Measurements from ENCODE around the gene TDRD9.

TDRD9 gene

DNA sequence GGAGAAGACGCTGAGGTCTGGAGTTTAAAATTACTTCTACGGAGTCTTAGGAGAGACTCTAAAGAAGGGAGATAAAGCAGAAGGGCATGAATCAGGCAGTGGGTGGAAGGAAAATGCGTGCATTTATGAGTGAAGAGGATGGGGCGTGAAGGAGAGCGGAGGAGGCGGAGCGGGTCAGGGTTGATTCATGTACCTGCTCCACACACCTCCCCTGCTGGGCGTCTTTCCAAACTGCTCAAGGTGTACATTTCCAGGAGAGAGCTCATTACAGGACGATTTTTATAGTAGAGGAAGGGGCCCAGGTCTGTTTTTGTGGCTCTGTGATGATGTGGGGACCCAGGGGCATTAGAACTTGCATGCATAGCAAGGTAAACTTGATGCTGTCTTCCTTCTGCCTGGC is 92.2 kb downstream of the TDRD9 start:
- no peak overlapping the region for H3K27ac ChIP-seq
- H3K4me3 ChIP-seq (ENCODE audit: low read depth, low read length): no peak overlapping the region
- no peaks in the 10 kb centered on the region for H3K27me3 ChIP-seq (replicated peaks)
- no peaks in the 10 kb centered on the region for H3K36me3 ChIP-seq (replicated peaks)
- TF ChIP-seq, protein P1, sequence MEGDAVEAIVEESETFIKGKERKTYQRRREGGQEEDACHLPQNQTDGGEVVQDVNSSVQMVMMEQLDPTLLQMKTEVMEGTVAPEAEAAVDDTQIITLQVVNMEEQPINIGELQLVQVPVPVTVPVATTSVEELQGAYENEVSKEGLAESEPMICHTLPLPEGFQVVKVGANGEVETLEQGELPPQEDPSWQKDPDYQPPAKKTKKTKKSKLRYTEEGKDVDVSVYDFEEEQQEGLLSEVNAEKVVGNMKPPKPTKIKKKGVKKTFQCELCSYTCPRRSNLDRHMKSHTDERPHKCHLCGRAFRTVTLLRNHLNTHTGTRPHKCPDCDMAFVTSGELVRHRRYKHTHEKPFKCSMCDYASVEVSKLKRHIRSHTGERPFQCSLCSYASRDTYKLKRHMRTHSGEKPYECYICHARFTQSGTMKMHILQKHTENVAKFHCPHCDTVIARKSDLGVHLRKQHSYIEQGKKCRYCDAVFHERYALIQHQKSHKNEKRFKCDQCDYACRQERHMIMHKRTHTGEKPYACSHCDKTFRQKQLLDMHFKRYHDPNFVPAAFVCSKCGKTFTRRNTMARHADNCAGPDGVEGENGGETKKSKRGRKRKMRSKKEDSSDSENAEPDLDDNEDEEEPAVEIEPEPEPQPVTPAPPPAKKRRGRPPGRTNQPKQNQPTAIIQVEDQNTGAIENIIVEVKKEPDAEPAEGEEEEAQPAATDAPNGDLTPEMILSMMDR (IDR thresholded peaks at IDR 0.05; ENCODE audit: low read depth, low read length, missing control alignments): no peak
- no peak for DNase-seq
- in situ Hi-C loops (cut with HindIII; ENCODE audit: low pct_ligation_motif_present, low sequenced_read_pairs): no loop called here

DNA sequence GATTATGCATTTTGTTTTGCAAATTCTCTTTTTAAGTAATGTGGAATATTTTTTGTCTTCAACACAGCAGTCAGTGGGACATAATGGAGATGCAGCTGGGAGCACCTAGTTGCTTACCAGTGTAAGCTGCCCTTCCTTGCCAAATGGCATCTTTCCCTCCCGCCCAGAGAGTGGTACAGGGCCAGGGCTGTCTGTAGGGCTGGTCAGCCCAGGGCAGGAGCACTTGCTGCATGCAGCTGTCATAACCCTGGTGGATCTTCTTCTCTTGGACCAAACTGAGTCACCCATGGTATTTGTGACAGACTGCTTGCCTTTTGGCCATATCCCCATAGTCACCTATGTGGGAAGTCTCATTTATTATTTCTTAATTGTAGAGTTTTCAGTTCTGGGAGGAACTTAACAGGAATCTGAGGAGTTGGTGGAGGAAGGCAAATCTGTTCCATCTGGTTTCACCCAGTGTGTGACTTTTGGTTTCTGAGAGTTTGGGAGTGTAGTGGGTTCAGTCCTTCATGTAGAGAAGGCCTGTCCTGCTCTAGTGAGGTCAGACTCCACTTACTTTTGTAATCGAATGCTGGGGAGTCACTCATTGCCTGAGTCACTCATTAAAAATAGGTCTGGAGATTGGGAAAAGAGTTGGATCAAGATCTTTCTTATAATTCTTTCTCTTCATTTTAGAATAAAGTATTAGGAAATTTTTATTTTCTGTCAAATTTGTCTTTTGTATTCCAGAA is 95.2 kb downstream of the TDRD9 start:
- in situ Hi-C loops (cut with HindIII; ENCODE audit: low pct_ligation_motif_present, low sequenced_read_pairs): no loop called here
- Histone ChIP-seq H3K27me3 (replicated peaks) (no peaks in the 10 kb centered on the region), H3K4me3 (ENCODE audit: low read depth, low read length) (no peak overlapping the region), H3K36me3 (replicated peaks) (no peaks in the 10 kb centered on the region), H3K27ac (no peak overlapping the region)
- DNase-seq: no peak
- TF ChIP-seq, protein P1 (IDR thresholded peaks at IDR 0.05; ENCODE audit: low read depth, low read length, missing control alignments): no peak

DNA sequence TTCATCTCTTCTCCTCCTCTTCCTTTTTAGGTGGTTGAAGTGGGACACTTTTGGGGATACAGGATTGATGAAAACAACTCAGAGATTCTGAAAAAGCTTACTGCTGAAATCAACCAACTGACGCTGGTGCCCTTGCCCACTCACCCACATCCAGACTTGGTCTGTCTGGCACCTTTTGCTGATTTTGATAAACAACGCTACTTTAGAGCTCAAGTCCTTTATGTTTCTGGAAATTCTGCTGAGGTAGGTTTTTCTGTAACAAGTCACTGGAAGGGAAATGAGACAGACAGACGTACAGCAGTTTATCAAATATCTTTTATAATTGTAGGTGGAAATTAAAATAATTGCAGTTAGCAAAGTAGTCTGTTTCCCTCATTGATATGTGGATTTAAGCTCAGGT is 97.3 kb downstream of the TDRD9 start:
- Histone ChIP-seq H3K27ac (no peak overlapping the region), H3K36me3 (replicated peaks) (no peaks in the 10 kb centered on the region), H3K4me3 (ENCODE audit: low read depth, low read length) (no peak overlapping the region), H3K27me3 (replicated peaks) (no peaks in the 10 kb centered on the region)
- no peak for DNase-seq
- in situ Hi-C loops (cut with HindIII; ENCODE audit: low pct_ligation_motif_present, low sequenced_read_pairs): no loop called here
- TF ChIP-seq, protein P1 (IDR thresholded peaks at IDR 0.05; ENCODE audit: low read depth, low read length, missing control alignments): no peak

DNA sequence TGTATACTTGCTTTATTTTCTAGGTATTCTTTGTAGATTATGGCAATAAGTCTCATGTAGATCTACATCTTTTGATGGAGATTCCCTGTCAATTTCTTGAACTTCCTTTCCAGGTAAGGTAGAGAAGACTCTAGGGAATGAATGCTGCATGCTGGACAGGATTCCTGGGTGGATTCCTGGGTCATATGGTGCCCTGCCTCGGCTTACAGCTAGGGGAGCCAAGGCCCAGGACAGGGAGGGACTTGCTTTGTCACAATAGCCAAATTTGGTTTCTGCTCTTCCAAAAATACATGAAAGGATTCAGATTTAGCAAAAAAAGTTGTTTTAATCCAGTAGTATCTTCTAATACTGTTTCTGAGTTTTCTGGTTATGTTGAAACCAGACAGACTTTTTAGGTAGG is 97.8 kb downstream of the TDRD9 start:
- TF ChIP-seq, protein P1 (IDR thresholded peaks at IDR 0.05; ENCODE audit: low read depth, low read length, missing control alignments): peak; percentile 12
- no peak overlapping the region for H3K4me3 ChIP-seq (ENCODE audit: low read depth, low read length)
- DNase-seq: no peak
- no peaks in the 10 kb centered on the region for H3K36me3 ChIP-seq (replicated peaks)
- H3K27ac ChIP-seq: no peak overlapping the region
- in situ Hi-C loops (cut with HindIII; ENCODE audit: low pct_ligation_motif_present, low sequenced_read_pairs): no loop called here
- no peaks in the 10 kb centered on the region for H3K27me3 ChIP-seq (replicated peaks)

DNA sequence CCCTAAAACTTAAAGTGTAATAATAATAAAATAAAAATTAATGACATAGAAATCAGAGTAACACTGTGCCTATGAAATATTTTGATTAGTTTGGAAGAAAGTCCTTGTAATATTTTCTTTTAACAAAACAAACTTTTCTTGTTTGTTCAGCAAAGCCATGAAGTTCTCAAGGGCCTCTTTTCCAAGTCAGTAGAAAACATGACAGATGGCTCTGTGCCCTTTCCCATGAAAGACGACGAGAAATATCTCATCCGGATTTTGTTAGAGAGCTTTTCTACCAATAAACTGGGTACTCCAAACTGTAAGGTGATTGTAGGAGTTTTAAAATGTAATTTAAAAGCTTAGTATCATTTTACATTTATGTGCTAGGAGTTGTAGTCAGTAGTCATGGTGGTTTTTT is 102.7 kb downstream of the TDRD9 start:
- TF ChIP-seq, protein P1 (IDR thresholded peaks at IDR 0.05; ENCODE audit: low read depth, low read length, missing control alignments): no peak
- in situ Hi-C loops (cut with HindIII; ENCODE audit: low pct_ligation_motif_present, low sequenced_read_pairs): no loop called here
- Histone ChIP-seq H3K36me3 (replicated peaks) (no peaks in the 10 kb centered on the region), H3K4me3 (ENCODE audit: low read depth, low read length) (no peak overlapping the region), H3K27ac (no peak overlapping the region), H3K27me3 (replicated peaks) (no peaks in the 10 kb centered on the region)
- no peak for DNase-seq

DNA sequence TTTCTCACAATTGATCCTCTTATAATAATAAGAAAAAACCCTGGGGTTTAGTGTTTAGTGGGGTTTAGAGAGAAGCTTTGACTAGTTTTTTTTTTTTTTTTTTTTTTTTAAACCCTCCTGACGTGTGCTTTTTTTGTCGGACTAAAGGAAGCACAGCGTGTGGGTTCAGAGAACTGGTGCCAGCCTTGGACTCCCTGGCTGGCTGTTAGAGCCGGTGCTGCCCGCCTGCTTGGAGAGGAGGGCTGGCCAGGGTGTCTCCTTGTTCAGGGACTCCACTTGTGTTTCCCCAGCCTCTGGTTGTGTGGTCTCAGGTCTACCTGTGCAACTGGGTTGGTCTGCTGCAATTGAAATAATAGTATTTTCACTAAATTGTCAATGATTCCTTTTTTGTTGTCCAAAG is 103.1 kb downstream of the TDRD9 start:
- H3K36me3 ChIP-seq (replicated peaks): no peaks in the 10 kb centered on the region
- no peak overlapping the region for H3K27ac ChIP-seq
- in situ Hi-C loops (cut with HindIII; ENCODE audit: low pct_ligation_motif_present, low sequenced_read_pairs): no loop called here
- TF ChIP-seq, protein P1 (IDR thresholded peaks at IDR 0.05; ENCODE audit: low read depth, low read length, missing control alignments): no peak
- no peak for DNase-seq
- no peaks in the 10 kb centered on the region for H3K27me3 ChIP-seq (replicated peaks)
- H3K4me3 ChIP-seq (ENCODE audit: low read depth, low read length): no peak overlapping the region

Data from brain microvascular endothelial cell (primary cell).